GM21737 (cell line): ENCODE data around the gene LRRC49.
"Not testable (repeated sequence)": the region's sequence is repeated elsewhere in the genome, so short reads cannot be mapped to it uniquely, and the experiment has no call there.

Source experiments
- ATAC-seq: cut with Tn5 transposase; IDR thresholded peaks from one replicate; pipeline ENCODE4 v1.9.1; 2021; ENCODE audit warnings: mild to moderate bottlenecking, moderate library complexity; ENCODE audit not compliant: unreplicated experiment

LRRC49 gene

DNA sequence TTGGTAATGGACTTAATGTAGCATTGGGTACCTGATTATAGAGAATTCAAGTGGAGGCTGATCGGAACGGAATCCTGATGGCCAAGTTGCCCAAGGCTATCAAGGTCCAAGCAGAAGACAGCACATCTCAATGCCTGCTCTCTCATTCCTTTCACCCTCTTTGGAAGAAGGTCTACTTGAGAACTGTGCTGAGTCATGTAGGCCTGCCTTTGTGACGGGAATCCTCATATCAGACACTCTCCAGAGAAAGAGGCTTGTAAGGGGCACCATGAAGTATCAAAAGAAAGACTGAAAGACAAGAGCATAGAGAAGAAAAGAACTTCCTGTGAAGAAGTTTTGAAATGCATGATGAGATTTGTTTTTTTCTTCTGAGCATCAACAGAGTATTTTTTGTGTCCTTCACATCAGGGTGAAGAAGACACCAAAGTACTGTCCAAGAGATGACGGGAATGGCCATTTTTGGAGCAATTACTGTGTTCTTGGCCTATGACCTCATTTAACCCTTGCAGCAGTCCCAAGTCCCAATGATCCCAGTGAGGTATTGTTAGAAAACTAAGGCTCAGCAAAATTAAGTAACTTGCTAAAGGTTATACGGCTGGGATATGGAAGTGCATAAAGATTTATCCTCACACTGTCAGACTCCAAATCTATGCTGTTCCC lies 25.5 kb upstream of the LRRC49 start:
- no peak for ATAC-seq

- ATAC-seq, result no peak
Measured at GRCh38 chr15:70867911-70868467, 24.6 kb upstream of the LRRC49 start.

- no peak for ATAC-seq
Measured at GRCh38 chr15:70869346-70869745, 23.3 kb upstream of the LRRC49 start.

GRCh38 chr15:70870051-70870450 lies 22.6 kb upstream of the LRRC49 start:
- no peak for ATAC-seq

DNA sequence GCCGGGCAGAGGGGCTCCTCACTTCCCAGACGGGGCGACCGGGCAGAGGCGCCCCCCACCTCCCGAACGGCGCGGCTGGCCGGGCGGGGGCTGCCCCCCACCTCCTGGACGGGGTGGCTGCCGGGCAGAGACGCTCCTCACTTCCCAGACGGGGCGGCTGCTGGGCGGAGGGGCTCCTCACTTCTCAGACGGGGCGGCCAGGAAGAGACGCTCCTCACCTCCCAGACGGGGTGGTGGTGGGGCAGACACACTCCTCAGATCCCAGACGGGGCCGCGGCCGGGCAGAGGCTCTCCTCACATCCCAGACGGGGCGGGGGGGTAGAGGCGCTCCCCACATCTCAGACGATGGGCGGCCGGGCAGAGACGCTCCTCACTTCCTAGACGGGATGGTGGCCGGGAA lies 21.1 kb upstream of the LRRC49 start:
- ATAC-seq, result not testable (repeated sequence)

DNA sequence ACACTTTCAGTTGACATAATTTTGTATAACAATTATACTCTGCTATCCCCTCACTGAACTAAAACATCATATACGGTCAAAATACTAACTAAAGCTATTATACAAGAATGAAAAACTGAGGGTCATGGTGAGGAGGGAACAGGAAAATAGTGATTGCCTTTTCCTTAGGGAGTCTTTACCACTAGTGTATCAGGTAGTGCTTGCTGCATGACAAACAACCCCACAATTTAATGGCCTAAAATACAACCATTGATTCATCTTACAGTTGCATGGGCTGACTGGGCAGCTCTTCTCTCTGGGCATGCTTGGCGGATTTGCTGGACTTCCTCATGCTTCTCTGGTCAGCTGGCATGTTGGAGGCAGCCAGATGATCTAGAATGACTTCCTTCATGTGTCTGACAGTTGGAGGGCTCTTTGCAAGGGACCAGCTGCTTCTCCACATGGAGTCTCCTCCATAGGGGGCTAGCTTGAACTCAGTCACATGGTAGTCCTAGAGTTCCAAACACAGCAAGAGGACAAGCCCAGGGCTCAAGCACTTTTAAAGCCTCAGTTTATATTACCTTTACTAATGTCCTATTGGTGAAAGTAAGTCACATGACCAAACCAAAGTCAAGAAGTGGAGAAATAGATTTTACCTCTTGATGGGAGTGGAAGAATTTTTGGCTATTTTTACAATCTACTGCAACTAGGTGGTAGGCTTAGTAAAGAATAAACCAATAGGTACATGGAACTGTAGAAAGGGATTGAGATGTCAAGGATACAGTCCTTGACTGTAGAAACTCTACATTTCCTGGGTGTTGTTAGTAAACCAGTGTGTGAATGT lies 19.2 kb upstream of the LRRC49 start:
- ATAC-seq, result no peak

- no peak for ATAC-seq
Measured at GRCh38 chr15:70875001-70875782, 17.4 kb upstream of the LRRC49 start.

GRCh38 chr15:70876011-70876410 lies 16.6 kb upstream of the LRRC49 start:
- no peak for ATAC-seq

GRCh38 chr15:70876683-70877082 lies 15.9 kb upstream of the LRRC49 start:
- no peak for ATAC-seq

GRCh38 chr15:70879401-70879800 lies 13.2 kb upstream of the LRRC49 start:
- ATAC-seq, result no peak

DNA sequence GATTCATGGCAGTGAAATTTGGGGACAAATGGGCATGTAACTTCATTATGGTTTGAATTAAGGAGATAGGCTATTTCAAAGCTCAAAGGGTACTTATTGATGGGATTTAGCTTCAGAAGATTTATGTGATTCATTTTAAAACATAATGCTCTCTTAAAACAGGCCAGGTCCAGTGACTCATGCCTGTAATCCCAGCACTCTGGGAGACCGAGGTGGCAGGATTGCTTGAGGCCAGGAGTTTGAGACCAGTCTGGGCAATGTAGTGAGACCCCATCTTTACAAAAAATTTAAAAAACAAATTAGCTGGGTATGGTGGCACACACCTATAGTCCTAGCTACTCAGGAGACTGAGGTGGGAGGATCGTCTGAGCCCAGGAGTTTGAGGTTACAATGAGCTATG lies 11.8 kb upstream of the LRRC49 start:
- no peak for ATAC-seq

DNA sequence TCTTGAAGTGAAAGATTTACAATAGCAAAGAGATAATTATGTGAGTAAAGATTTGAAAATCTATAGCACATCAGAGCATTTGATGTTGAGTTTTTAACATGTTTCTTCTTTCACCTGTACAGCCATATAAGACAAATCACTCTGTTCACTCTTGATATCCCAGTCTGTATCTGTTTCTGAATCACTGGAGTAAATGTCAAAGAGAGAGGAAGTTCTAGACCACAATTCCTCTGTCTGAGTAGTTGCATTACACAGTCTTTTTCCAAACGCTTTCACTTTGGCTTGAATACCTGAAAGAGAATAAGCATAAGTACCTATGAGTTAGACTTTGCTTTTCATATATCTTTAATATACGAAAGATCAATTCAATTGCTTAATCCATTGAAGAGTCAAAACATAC lies 10.3 kb upstream of the LRRC49 start:
- ATAC-seq, result no peak

DNA sequence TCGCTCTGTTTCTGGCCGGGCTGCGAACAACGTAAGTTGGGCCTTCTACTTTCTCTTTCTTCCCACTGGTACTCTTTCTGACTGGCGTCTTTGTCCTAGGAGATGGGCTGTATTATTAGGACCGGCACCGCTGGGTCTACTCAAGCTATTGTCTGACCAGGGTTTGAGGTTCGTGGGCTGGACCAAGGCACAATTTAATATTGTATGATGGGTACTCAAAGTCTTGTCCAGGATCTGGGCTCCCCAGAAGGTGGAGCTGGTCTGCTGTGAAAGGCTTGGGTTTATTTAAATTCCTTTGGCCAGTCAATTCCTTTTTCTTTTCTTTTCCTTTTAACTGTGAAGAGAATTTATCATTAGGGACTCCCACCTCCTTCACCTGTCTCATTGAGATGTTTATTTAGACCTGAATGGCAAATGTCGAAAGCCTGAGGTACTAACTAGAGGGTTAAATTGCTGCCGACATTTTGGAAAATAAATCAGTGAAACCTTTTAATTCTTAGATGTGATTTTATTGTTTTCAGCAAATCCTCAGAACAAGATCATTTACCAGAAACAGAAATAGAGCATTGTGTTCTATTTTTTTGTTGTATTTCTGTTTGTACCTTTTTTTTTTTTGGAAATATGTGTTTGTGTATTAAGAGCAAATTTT lies 410 bp downstream of the LRRC49 start:
- ATAC-seq, result peak; percentile 7

DNA sequence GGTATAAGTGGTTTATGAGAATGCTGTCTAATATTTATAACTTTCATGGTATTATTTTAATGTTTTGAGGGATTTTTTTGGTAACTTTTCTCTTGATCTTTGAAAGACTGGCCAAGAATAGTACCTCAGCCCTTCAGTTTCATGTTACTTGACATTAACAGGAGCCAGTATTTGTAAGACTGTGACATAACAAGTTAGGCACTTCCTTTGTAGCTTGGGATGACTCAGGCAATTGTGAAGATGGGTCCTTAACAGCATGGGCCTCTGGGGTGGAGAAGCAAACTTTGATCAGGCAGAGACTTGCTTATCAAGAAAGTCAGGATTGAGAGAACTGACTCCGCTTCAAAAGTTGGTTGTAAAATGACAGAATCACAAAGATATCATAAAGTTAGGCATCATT lies 9.5 kb downstream of the LRRC49 start:
- no peak for ATAC-seq

- no peak for ATAC-seq
Measured at GRCh38 chr15:70906842-70907241, 14.2 kb downstream of the LRRC49 start.

- no peak for ATAC-seq
Measured at GRCh38 chr15:70907784-70908471, 15.3 kb downstream of the LRRC49 start.

GRCh38 chr15:70910958-70911357 lies 18.3 kb downstream of the LRRC49 start:
- no peak for ATAC-seq

DNA sequence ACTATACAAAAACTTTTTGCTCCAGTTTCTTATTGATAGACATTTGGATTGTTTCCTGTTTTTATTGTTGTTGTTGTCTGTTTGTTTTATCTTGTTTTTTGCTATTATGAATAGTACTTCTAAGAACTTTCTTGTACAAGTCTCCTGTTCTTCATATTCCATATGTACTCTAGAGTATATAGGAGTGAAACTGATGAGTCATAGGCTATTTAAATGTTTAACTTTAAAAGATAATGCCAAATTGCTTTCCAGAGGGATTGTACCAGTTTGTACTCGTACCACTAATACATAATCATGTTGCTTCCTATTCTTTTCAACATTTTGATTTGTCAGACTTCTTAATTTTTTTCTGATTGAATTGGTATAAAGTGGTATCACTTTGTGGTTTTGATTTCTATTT lies 19.6 kb downstream of the LRRC49 start:
- ATAC-seq, result no peak

- no peak for ATAC-seq
Measured at GRCh38 chr15:70916531-70916930, 23.9 kb downstream of the LRRC49 start.

DNA sequence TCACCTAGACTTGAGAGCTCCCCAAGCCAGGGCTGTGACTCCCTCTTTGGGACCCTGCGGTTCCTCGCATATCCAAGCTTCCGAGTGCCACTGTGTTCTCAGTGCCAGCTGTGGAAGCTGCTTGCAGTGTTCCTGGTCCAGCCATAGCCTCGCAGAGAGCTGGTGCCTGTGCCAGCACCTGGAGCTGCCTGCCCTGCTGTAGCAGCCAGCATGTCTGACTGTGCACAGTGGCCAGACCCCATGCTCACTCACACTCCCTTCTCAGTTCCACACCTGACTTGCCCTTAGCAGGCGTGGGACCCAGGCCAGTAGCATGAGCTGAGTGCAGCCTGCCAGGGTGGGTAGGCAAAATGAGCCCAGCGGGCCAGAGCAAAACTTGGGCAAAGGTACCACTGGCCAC lies 25.3 kb downstream of the LRRC49 start:
- no peak for ATAC-seq
